Stimulated activated CD8-positive, alpha-beta memory T cell treated with anti-CD3 and anti-CD28 coated beads, Interleukin-15, amount 100 ng/mL, for 24 hours (primary cell): Measurements from ENCODE around the gene VKORC1.
A peak's percentile ranks its signal among the peaks of the same experiment; 100 is the strongest.

Source experiments
- DNase-seq: peaks from one replicate; pipeline ENCODE4 v3.0.0-alpha.2; 2020; ENCODE audit warnings: low read depth

The VKORC1 gene

DNA sequence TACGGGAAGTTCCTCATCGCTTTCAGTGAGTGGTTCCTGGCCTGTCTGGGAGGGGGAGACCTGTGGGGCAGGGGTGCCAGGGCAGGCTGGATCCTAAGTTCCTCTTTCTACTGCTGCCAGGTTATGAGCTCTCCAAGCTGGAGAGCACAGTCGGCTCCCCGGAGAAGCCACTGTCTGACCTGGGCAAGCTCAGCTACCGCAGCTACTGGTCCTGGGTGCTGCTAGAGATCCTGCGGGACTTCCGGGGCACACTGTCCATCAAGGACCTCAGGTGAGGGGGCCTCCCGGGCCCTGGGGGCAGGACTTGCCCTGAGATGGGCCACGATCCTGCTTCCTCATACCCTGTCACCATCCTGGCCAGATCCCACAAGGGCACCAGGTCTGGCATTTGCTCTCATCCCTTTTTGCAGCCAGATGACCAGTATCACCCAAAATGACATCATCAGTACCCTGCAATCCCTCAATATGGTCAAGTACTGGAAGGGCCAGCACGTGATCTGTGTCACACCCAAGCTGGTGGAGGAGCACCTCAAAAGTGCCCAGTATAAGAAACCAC, 35.8 kb upstream of the VKORC1 start:
- DNase-seq: no peak

DNA sequence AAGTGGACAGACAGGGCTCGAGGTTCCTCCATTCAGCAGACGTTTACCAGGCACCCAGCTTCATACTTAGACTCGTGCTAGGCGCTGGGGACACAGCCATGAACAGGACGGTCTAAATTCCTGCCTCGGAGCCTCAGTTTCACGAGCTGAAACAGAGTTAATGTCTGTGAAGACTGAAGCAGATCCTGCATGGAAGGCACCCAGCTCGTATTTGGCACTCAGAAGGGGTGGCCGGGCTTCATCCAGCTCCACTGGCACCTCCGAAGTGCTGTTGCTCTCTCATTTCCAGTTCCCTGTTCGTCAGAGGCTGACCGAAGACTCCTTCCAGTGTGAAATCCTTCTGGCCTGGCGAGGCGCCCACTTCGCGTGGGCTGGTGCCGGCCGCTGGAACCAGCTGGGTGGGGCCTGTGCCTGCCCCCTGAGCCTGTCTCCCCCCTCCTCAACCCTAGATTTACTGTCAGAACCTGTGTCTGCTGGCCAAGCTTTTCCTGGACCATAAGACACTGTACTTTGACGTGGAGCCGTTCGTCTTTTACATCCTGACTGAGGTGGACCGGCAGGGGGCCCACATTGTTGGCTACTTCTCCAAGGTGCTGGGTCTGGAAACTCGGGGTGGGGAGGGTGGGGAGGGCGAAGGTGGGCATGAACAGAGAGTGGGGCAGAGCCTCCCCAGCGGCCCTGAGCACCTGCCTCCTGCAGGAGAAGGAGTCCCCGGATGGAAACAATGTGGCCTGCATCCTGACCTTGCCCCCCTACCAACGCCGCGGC, 35.2 kb upstream of the VKORC1 start:
- DNase-seq: no peak

DNA sequence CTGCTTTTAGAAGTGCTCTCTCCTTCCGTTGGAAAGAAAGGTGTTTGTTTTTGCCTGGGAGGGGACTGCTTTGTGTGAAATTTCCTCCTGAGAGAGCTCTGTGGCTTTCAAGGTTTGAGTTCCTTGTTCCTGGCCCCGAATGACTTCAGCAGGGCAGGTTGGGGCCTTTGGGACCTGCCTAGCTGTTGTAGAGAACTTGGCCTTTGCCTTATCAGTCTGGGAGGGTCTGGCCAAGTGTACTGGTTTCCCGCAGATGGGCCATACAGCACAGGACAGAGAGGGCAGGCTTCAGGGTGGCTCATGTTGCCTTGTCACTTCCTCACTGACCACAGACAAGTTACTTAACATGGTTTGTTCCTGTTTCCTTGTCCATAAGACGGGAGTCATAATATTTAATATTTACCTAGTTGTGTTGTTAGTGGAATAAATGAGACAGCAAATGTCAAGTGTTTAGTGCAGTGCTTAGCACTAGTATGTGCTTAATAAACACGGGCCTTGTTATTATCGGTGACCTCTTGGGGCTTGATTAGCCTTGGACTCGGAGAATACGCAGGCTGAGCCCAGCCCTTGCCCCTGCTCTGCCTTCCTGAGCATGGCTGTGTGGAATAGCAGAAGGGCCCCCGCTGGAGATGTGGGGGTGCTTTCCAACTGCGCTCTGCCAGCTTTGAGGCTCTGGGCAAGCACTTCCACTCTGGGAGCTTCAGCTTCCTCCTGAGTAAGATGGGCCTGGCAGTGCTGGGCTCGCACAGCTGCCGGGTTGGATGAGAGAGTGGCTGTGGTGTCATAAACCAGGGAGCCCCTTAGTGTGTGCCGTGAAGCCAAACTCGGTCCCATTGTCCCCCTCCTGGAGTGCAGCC, 34.3 kb upstream of the VKORC1 start:
- no peak for DNase-seq

DNA sequence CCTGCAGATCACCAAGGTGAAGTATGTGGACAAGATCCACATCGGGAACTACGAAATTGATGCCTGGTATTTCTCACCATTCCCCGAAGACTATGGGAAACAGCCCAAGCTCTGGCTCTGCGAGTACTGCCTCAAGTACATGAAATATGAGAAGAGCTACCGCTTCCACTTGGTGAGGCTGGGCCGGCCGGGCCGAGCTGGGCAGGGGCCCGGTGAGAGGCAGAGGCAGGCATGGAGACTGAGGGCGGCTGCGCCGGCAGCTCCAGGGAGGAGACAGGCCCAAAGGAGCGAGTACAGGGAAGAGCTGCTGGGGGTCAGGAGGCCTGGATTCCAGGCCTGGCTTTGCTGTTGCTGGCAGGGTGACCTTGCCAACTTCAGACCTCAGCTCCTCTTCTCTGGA, 32.6 kb upstream of the VKORC1 start:
- DNase-seq: no peak

DNA sequence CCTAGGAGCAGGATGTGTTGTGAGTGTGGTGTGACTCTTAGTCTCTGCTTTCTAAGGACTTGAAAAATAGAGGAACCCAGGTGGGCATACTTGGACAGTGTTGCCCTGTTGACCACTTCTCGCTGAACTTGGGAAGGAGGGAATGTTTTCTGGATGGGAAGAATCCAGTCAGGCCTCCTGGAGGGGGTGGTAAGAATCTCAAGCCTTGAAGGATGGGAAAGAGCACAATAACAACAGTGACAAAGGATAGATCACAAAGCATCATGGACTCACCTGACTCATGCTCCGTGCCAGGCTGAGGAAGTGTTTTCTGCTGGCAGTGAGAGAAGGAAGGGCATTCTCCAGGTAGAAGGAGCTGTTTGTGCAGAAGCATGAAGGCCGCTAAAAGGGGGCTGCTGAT, 31.2 kb upstream of the VKORC1 start:
- DNase-seq: no peak

DNA sequence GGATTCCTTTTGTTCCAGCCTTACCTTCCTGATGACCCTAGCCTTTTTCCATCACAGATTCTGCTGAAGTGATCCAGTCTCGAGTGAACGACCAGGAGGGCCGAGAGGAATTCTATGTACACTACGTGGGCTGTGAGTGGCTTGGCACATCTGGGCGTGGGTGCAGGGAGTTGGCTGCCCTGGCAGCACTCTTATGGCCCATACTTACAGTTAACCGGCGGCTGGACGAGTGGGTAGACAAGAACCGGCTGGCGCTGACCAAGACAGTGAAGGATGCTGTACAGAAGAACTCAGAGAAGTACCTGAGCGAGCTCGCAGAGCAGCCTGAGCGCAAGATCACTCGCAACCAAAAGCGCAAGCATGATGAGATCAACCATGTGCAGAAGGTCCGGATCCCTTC, 25.5 kb upstream of the VKORC1 start:
- DNase-seq: no peak

DNA sequence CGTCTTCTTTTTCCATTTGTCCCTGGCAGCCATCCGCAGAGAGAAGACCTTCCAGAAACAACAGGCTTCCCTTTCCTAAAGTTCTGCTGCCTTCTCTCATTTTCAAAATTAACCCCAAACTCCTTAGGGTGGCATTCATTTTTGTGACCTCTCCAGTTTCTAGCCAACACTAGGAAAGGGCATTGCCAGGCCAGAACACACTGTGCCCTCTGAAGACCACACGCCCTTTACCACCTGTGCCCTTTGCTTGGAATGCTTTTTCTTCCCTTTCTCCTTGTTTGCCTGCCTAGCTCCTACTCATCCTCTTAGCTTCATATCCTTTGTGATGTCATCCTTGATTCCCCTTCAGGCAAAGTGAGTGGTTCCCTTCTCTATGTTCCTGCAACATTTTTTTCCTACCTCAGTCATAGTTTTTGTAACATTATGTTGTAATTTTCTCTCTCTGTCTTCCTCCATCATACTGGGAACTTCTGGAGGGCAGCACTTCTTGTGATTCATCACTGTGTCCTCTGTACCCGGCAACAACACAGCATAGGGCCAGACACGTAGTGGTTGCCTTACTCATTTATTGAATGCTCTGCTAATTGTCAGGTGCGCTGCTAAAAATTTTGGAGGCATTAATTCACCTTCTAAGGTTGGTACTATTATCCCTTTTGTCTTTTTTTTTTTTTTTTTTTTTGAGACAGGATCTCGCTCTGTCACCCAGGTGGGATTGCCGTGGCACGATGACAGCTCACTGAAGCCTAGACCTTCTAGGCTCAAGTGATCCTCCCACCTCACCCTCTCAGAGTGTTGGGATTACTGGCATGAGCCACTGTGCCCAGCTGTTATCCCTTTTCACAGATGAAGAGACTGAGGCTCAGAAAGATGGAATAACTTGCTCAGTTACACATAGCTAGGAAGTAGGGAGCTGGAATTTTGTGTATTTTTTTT, 23.9 kb upstream of the VKORC1 start:
- DNase-seq: no peak

DNA sequence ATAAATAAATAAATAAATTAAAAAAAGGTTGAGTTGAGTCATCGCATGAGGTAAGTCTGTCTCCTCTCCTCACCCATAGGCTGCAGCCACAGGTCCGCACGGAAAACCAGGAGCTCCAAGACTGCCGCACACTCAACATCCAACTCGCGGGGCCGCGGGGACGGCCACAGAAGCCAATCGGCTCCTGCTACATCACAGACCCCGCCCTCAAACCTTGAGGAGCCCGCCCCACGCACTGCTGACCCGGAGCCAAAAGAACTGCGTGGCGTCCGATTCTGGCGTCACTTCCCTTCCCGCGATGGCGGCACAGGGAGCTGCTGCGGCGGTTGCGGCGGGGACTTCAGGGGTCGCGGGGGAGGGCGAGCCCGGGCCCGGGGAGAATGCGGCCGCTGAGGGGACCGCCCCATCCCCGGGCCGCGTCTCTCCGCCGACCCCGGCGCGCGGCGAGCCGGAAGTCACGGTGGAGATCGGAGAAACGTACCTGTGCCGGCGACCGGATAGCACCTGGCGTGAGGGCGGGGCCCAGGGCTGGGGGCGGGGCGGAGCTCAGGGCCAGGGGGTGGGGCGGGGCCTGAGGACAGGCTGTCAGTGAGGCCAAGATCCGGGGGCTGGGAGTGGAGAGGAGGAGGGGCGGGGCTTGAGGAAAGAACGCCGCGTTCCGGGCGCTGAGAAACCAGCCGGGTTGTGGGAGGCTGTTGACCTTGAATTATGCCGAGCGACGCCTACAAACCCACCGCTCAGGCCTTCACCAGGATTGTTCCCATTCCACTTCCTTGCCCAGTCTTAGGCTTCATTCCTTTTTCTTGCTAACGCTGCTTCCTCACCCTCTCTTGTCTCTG, 23.0 kb upstream of the VKORC1 start, which contains the start of gene KAT8:
Gene KAT8, plus strand, starts transcription at position 281 of the 839 bp plus-strand sequence. Its CDS starts 18 bp downstream, at position 299.
- peak; percentile 87 for DNase-seq

DNA sequence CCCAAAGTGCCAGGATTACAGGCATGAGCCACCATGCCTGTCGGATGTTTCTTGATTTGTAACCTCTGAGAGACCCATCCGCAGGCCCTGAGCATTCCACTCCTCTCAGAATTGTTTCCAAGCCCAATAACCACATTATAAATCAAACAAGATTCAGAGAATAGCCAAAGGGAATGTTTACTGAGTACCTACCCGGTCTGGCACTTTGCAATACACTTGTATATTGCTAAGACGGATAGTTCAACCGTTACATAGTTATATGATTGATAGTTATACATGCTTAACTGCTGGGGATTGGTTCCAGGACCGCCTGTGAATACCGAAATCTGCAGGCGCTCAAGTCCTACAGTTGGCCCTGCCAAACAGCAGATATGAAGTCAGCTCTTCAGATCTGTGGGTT, 19.9 kb upstream of the VKORC1 start:
- DNase-seq: no peak

DNA sequence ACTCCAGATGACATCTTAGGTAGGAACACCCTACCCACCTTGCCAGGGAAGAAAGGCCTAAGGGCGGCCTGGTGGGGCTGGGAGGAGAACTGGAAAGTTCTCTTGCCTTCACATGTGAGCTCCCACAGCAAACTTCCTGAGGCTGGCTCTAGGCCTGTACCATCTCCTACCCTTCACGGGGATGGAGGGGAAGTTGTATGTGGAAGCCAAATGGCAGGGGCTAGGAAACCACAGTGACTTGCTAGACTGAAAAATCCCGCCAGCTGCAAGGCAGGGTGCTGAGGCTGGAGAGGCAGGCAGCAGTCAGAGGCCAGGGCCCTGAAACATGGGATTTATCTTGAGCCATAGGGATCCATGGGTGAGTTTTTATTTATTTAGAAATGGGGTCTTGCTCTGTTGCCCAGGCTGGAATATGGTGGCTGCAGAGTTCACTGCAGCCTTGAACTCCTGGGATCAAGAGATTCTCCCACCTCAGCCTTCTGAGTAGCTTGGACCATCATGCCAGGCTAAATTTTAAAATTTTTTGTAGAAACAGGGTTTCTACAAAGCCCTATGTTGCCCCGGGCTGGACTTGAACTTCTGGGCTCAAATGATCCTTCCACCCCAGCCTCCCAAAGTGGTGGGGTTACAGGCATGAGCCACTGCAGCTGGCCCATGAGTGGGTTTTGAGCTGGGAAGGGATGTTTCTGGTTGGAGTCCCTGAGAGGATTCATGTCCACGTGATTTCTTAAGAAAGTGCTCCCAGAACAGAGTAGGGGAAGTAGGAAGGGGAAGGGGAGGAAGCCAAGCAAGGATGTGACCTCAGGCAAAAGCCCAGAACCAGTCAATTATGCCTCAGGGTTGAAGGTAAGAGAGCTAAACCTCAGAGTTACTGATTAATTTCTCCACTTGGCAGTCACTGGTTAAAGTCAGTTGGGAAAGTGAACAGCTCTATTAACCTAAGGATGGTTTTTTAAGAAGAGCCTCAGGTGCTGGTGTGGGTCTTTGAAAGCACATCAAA, 18.8 kb upstream of the VKORC1 start:
- no peak for DNase-seq

DNA sequence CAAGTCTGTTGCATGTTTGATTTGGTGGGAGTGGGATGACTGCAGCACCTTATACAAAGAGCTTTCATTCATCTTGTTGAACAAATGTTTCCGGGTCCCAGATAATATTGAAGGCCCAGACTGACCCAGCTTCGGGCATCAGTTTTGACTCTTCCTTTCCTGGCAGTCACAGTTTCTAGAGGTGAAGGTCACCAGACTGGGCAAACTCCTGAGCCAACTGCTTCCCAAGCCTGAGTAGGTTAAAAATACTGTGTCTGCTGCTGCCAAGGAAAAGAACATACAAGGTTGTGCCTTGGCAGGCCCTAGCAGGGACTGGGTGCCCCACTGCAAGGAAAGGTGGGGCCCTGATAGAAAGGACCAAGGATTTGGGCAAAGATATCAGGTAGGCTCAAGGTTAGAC, 18.1 kb upstream of the VKORC1 start:
- no peak for DNase-seq

DNA sequence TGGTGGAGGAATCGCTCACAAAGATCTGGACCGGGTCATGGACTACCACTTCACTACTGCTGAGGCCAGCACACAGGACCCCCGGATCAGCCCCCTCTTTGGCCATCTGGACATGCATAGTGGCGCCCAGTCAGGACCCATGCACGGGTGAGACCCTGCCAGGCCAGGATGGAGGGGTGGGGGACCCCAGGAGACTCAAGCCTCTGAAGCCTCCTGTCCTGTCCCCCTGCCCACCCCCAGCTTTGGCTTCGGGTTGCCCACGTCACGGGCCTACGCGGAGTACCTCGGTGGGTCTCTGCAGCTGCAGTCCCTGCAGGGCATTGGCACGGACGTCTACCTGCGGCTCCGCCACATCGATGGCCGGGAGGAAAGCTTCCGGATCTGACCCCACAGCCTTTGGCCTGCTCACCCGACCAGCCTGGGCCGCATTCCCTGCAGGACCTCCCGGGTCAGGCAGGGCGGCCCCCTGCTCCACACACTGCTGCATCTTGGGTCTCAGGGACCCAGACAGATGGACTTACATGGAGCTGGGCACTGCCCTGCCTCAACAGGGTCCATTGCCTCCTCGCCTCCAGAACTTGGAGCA, 17.4 kb upstream of the VKORC1 start:
- no peak for DNase-seq

DNA sequence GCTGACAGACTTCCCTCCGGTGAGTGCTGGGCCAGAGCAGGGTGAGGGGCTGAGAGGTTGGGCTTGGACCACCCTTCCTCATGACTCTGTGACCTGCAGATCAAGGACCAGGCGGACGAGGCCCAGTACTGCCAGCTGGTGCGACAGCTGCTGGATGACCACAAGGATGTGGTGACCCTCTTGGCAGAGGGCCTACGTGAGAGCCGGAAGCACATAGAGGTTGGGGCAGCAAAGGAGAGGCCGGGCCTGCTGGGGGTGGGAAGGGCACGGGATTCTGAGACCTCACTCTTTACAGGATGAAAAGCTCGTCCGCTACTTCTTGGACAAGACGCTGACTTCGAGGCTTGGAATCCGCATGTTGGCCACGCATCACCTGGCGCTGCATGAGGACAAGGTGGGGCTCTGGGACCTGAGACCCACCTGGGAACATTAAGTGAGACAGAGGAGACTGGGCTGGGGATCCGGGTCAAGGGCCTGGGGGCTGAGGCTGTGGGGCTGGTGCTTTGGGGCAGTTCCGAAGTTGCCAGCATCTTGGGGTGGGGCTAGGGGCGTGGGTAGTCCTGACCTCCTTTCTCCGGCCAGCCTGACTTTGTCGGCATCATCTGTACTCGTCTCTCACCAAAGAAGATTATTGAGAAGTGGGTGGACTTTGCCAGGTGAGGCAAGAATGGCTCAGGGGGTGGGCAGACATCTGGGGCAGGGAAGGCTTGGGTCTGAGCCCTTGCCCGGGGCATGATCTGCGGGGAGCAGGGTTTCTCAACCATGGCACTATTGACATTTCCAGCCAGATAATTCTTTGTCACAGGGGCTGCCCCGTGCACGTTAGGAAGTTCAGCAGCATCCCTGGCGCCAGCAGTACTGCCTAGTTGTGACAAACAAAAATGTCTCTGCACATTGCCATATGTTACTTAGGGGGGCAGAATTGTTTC, 15.8 kb upstream of the VKORC1 start:
- no peak for DNase-seq

DNA sequence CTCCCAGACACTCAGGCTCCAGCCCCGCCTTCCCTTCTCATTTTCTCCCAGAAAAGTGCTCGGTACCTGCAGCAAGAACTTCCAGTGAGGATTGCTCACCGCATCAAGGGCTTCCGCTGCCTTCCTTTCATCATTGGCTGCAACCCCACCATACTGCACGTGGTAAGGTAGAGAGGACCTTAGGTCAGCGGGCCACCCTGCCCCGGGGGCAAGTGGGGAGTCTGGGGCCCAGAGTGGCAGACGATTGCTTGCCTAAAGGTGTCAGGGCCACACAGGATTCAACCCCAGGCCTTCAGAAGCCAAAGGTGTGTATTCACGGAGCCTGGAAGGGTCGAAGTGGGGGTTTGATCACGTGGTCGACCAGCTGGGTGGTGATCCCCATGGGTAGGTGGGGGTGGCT, 15.0 kb upstream of the VKORC1 start:
- no peak for DNase-seq

DNA sequence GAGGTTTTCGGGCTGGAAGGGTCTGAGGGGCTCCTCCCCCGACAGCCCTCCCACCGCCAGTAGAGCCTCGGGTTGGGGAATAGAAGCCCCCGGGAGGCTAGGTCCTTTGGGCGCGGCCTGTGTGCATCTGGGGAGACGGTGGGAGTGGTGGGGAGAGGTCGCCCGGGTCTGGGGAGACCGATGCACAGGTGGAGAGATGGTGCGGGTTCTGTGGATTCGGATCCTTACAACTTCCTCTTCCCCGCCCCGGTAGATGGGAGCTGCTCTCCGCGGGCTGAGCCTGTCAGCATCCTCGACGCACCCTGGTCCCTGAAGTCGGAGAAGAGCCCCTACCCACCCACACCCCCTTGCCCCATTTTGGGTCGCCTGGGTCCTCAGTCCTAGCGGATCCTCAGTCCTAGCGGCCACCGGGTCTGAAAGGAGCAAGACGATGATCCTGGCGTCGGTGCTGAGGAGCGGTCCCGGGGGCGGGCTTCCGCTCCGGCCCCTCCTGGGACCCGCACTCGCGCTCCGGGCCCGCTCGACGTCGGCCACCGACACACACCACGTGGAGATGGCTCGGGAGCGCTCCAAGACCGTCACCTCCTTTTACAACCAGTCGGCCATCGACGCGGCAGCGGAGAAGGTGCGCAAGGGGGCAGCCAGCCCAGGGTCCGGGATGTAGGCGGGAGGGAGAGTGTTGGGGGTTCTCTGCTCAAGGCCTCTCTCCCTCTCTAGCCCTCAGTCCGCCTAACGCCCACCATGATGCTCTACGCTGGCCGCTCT, 14.4 kb upstream of the VKORC1 start:
- no peak for DNase-seq

DNA sequence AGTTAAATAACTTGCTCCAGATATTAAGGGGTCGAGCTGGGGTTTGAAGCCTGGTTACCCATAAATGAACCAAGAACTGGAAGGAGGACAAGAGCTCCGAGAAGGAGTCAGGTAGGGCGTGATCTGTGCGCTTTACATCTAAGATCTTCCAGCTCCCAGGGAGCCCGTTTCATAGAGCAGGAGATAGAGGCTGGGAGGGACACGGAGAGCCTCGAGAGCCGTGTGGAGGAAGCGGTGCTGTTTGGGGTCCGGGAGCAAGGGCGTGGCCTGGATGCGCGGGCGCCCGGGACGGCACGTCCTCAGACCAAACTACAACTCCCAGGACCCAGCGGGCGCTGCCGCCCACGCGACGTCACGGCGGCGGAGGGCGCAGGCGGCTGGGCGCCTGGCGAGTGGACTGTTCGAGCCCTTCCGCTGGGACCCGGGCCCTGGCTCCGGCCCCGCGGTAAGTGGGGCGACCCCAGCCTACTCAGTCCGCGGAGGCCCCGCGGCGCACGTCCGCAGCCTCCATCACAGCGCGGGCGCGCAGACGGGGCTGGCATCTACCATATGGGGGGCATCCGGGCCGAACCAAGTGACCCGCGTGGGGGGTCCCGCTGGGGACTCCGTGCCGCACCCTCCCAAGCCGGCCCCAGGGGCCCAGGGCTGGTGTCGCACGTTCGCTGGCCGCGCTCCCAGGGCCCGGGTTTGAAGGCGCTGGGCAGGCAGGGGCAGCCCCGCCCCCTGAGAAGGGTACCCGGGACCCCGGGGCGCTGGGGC, 13.6 kb upstream of the VKORC1 start, which contains the start of gene BCKDK:
Gene BCKDK, plus strand, starts transcription at position 352 of the 759 bp plus-strand sequence. CDS start 838 bp downstream, outside the sequence.
- DNase-seq: peak; percentile 59
